ENCODE measurements around the gene ZNF561.
"Not testable (repeated sequence)": the region's sequence is repeated elsewhere in the genome, so short reads cannot be mapped to it uniquely, and the experiment has no call there.

The ZNF561 gene

GRCh38 chr19:9621156-9622037, at the start of gene ZNF561:
Gene ZNF561, minus strand, starts transcription at chr19:9621232. Its CDS starts 1,776 bp downstream, at chr19:9619456.
- peak; percentile 75 for DNase-seq (ENCODE audit: low read depth)

GRCh38 chr19:9668544-9668943, 47.5 kb upstream of the ZNF561 start:
- DNase-seq (ENCODE audit: low read depth), result no peak

- DNase-seq (ENCODE audit: low read depth), result no peak
Measured at GRCh38 chr19:9667898-9668297, 46.9 kb upstream of the ZNF561 start.

GRCh38 chr19:9658769-9659168, 37.7 kb upstream of the ZNF561 start:
- DNase-seq (ENCODE audit: low read depth), result no peak

- DNase-seq (ENCODE audit: low read depth), result not testable (repeated sequence)
Measured at GRCh38 chr19:9653066-9653555, 32.1 kb upstream of the ZNF561 start.

GRCh38 chr19:9651464-9651863, 30.4 kb upstream of the ZNF561 start:
- DNase-seq (ENCODE audit: low read depth), result not testable (repeated sequence)

GRCh38 chr19:9650345-9650744, 29.3 kb upstream of the ZNF561 start:
- DNase-seq (ENCODE audit: low read depth), result no peak

- no peak for DNase-seq (ENCODE audit: low read depth)
Measured at GRCh38 chr19:9645472-9645871, 24.4 kb upstream of the ZNF561 start.

- DNase-seq (ENCODE audit: low read depth), result no peak
Measured at GRCh38 chr19:9644472-9644871, 23.4 kb upstream of the ZNF561 start.

GRCh38 chr19:9641810-9642209, 20.8 kb upstream of the ZNF561 start:
- no peak for DNase-seq (ENCODE audit: low read depth)

GRCh38 chr19:9640956-9641355, 19.9 kb upstream of the ZNF561 start:
- DNase-seq (ENCODE audit: low read depth), result no peak

GRCh38 chr19:9636018-9636417, 15.0 kb upstream of the ZNF561 start:
- no peak for DNase-seq (ENCODE audit: low read depth)

GRCh38 chr19:9627856-9628255, 6.8 kb upstream of the ZNF561 start:
- no peak for DNase-seq (ENCODE audit: low read depth)

- no peak for DNase-seq (ENCODE audit: low read depth)
Measured at GRCh38 chr19:9622531-9622930, 1.5 kb upstream of the ZNF561 start.

GRCh38 chr19:9620842-9621155, 233 bp downstream of the ZNF561 start:
- no peak for DNase-seq (ENCODE audit: low read depth)

- DNase-seq (ENCODE audit: low read depth), result no peak
Measured at GRCh38 chr19:9615844-9616243, 5.2 kb downstream of the ZNF561 start.

- DNase-seq (ENCODE audit: low read depth), result no peak
Measured at GRCh38 chr19:9610484-9611113, 10.4 kb downstream of the ZNF561 start.

GRCh38 chr19:9608912-9609311, 12.1 kb downstream of the ZNF561 start:
- DNase-seq (ENCODE audit: low read depth), result no peak

- peak; percentile 62 for DNase-seq (ENCODE audit: low read depth)
Measured at GRCh38 chr19:9597027-9597426, 24.0 kb downstream of the ZNF561 start.

GRCh38 chr19:9586764-9587163, 34.3 kb downstream of the ZNF561 start:
- DNase-seq (ENCODE audit: low read depth), result peak; percentile 21

GRCh38 chr19:9584073-9584833, 36.8 kb downstream of the ZNF561 start, which contains the start of gene ZNF121:
Gene ZNF121, minus strand, starts transcription at chr19:9584504. Its CDS starts 16,407 bp downstream, at chr19:9568097.
- DNase-seq (ENCODE audit: low read depth), result peak; percentile 48

GRCh38 chr19:9582081-9582725, 38.8 kb downstream of the ZNF561 start:
- DNase-seq (ENCODE audit: low read depth), result not testable (repeated sequence)
